ENCODE measurements around the gene GLUD1. TPM values are rescaled to one million over a fixed set of nuclear protein-coding genes. Genes with fewer than 3 reads are reported as not detected.
"Not testable (repeated sequence)": the region's sequence is repeated elsewhere in the genome, so short reads cannot be mapped to it uniquely, and the experiment has no call there.

Gene GLUD1
- total RNA-seq (2022) = 171 and 275 TPM in 2 replicates
- Bru-seq, nascent RNA = percentile 90 among the genes with signal in this experiment
- percentile 93 among the genes with signal in this experiment for BruChase-seq, experiment 1, labeled RNA remaining after a 6-hour chase
- percentile 89 among the genes with signal in this experiment for BruChase-seq, experiment 2, labeled RNA remaining after a 2-hour chase
- long read RNA-seq, transcript GLUD1-201 (13 exons, 3,039 nt) = major isoform, 460 of 515 reads
- long read RNA-seq, partial matches to known transcripts = 20 of 515 reads
- long read RNA-seq, other reads (novel, unspliced or antisense) = 35 of 515 reads

DNA sequence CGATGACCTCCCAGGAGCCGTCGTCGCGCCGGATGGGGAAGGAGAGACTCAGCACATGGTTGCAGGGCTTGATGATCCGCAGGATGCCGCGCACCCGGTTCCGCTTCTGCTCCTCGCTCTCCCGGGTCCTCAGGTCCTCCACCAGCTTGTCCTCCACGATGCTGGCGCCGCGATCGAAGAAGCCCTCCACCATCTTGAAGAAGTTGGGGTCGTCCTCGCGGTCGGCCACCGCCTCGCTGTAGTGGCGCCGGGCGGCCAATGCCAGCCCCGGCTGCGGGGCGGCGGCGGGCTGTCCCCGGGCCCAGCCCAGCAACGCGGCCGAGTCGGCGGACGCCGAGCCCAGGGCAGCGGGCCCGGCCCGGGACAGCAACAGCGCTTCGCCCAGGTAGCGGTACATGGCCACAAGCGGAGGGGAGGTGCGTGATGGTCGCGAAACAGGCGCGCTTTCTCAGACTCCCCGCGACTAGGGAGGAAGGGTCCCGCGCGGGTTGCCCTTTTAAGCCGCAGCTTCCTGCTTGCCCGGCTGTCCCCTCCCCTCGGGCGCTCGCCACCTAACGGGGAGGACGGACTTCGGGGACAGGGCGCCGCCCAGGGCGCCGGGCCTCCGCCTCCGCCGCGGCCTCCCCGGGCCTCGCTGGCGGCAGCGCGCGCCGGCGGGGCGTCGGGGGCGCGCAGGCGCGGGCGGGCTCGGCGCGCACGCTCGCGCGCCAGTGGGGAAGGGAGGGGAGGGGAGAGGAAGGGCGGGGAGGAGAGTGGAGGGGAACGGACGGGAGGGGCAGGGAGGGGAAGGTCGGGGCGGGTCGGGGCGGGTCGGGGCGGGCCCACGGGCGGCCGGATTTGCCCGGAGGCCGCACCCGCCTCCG lies at the start of gene GLUD1, which contains the start of gene SHLD2:
TSS of gene GLUD1 (minus strand) at position 471 of the 863 bp plus-strand sequence. CDS start at position 397, 74 bp downstream.
TSS of gene SHLD2 (plus strand) at position 834 of the 863 bp plus-strand sequence. CDS start 56,149 bp downstream, outside the sequence.
- peak within 1 kb of the TSS; percentile 61 for H3K27ac Mint-ChIP-seq (ENCODE audit: low read depth, unreplicated experiment)
- no peaks in the 10 kb centered on the region for H3K27me3 Mint-ChIP-seq (ENCODE audit: insufficient read depth, unreplicated experiment)
- DNase-seq (ENCODE audit: unreplicated experiment) = peak; percentile 93
- peaks cover 20% of the 10 kb centered on the region for H3K4me1 Mint-ChIP-seq (ENCODE audit: insufficient read depth, unreplicated experiment)
- ChIA-PET POLR2A (interaction anchor here (0.9 to 7.1 kb wide), 10 partner anchors 11 to 339 kb away, joined by 3 to 202 read pairs (median 6); partner anchors contain the start of genes ADIRF and BMPR1A), CTCF (interaction anchor here (1.0 to 3.1 kb wide), 3 partner anchors 11 to 15 kb away, joined by 3 to 21 read pairs (median 3); no protein-coding TSS in a partner anchor)
- H3K9me3 Mint-ChIP-seq (ENCODE audit: unreplicated experiment) = no peaks in the 10 kb centered on the region
- H3K36me3 Mint-ChIP-seq (ENCODE audit: insufficient read depth, unreplicated experiment) = peaks cover 46% of the 10 kb centered on the region
- TF ChIP-seq, protein P1, sequence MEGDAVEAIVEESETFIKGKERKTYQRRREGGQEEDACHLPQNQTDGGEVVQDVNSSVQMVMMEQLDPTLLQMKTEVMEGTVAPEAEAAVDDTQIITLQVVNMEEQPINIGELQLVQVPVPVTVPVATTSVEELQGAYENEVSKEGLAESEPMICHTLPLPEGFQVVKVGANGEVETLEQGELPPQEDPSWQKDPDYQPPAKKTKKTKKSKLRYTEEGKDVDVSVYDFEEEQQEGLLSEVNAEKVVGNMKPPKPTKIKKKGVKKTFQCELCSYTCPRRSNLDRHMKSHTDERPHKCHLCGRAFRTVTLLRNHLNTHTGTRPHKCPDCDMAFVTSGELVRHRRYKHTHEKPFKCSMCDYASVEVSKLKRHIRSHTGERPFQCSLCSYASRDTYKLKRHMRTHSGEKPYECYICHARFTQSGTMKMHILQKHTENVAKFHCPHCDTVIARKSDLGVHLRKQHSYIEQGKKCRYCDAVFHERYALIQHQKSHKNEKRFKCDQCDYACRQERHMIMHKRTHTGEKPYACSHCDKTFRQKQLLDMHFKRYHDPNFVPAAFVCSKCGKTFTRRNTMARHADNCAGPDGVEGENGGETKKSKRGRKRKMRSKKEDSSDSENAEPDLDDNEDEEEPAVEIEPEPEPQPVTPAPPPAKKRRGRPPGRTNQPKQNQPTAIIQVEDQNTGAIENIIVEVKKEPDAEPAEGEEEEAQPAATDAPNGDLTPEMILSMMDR (IDR thresholded peaks at IDR 0.05; ENCODE audit: unreplicated experiment) = no peak
- BruUV-seq (replicated peaks) = no TSS peak
- H3K4me3 Mint-ChIP-seq (ENCODE audit: unreplicated experiment) = peak within 1 kb of the TSS; percentile 74
- intact Hi-C loops (cut with micrococcal nuclease) = no loop called here

DNA sequence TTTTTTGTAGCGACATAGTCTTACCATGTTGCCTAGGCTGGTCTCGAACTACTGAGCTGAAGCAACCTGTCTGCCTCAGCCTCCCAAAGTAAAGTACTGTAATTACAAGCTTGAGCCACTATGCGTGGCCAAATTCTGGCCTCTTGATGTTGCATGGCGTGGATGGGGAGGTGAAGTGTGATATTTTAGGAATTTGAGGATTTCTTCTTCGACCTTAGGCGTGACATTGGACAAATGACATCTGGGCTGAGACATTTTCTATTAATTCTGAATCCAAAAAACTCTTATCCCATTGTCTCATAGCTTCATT lies 48.4 kb upstream of the GLUD1 start:
- POLR2A ChIA-PET = interaction anchor here (0.6 to 2.2 kb wide), 3 partner anchors 8 to 50 kb away, joined by 3 to 8 read pairs (median 6); no protein-coding TSS in a partner anchor
- H3K9me3 Mint-ChIP-seq (ENCODE audit: unreplicated experiment); BruUV-seq (replicated peaks); DNase-seq (ENCODE audit: unreplicated experiment); H3K27me3 Mint-ChIP-seq (ENCODE audit: insufficient read depth, unreplicated experiment); intact Hi-C loops (cut with micrococcal nuclease); CTCF ChIA-PET: not testable (repeated sequence)
- H3K36me3 Mint-ChIP-seq (ENCODE audit: insufficient read depth, unreplicated experiment) = peaks cover 18% of the 10 kb centered on the region
- peak overlapping the region; percentile 83 for H3K27ac Mint-ChIP-seq (ENCODE audit: low read depth, unreplicated experiment)
- H3K4me3 Mint-ChIP-seq (ENCODE audit: unreplicated experiment) = peak overlapping the region; percentile 66
- peaks cover 16% of the 10 kb centered on the region for H3K4me1 Mint-ChIP-seq (ENCODE audit: insufficient read depth, unreplicated experiment)

DNA sequence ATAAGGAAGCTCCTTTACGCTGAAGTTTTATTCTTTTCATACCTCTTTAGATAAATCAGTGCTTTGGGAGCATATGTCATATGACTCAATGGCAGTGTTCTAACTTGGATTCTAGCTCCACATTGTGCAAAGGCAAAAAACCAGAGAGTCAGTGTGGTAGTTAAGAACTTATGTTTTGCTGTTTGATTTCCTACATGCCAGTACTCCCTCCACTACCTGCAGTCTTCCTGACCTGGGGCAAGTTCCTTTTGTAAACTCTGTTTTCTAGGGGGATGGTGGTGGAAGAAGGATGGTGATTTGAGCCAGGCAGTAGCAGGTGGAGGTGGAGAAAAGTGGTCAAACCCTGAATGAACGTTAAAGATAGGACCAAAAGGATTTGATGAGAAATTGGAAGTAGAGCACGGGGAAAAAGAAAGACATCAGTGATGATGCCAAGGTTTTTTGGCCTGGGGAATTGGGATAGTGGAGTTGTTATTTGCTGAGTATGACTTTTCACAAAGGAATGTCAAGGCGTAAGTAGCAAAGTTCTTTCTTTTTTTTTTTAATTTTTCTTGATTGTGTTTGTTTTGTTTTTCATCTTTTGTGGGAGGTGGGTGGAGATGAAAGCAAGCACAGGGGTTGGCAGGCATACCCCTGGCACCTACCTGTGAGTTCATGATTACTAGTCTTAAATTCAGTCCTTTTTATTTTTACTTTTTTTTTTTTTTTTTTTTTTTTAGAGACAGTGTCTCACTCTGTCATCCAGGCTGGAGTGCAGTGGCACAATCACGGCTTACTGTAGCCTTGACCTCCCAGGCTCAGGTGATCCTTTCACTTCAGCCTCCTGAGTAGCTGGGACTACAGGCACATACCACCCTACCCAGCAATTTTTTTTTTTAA lies 47.8 kb upstream of the GLUD1 start:
- H3K27ac Mint-ChIP-seq (ENCODE audit: low read depth, unreplicated experiment) = peak overlapping the region; percentile 83

DNA sequence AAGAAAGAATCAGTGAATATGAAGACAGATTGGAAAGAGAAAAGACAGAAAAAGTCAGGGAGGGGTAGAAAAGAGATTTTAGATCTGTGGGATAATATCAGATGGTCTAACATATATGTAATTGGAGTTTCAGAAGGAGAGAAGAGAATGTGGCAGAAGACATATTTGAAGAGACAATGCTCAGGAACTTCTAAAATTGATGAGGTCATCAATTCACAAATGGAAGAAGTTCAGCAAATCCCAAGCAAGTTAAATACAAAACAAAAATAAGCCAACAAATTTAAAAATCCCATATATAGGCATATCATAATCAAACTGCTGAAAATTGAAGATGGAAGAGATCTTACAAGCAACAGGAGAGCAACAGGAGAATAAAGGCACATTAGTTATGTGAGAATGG lies 42.8 kb upstream of the GLUD1 start:
- H3K36me3 Mint-ChIP-seq (ENCODE audit: insufficient read depth, unreplicated experiment) = peaks cover 52% of the 10 kb centered on the region
- BruUV-seq (replicated peaks); CTCF ChIA-PET; H3K27ac Mint-ChIP-seq (ENCODE audit: low read depth, unreplicated experiment); DNase-seq (ENCODE audit: unreplicated experiment); H3K4me3 Mint-ChIP-seq (ENCODE audit: unreplicated experiment); POLR2A ChIA-PET; H3K27me3 Mint-ChIP-seq (ENCODE audit: insufficient read depth, unreplicated experiment); intact Hi-C loops (cut with micrococcal nuclease): not testable (repeated sequence)
- peaks cover 12% of the 10 kb centered on the region for H3K9me3 Mint-ChIP-seq (ENCODE audit: unreplicated experiment)
- H3K4me1 Mint-ChIP-seq (ENCODE audit: insufficient read depth, unreplicated experiment) = peaks cover 11% of the 10 kb centered on the region

More for the DNA sequence above, 47.8 kb upstream of the GLUD1 start:
- POLR2A ChIA-PET = interaction anchor here (1.1 to 2.2 kb wide), 3 partner anchors 8 to 60 kb away, joined by 3 to 8 read pairs (median 6); no protein-coding TSS in a partner anchor
- CTCF ChIA-PET; H3K9me3 Mint-ChIP-seq (ENCODE audit: unreplicated experiment); BruUV-seq (replicated peaks); intact Hi-C loops (cut with micrococcal nuclease); H3K27me3 Mint-ChIP-seq (ENCODE audit: insufficient read depth, unreplicated experiment): not testable (repeated sequence)
- peak; percentile 62 for DNase-seq (ENCODE audit: unreplicated experiment)
- Mint-ChIP-seq H3K4me3 (ENCODE audit: unreplicated experiment) (peak overlapping the region; percentile 66), H3K36me3 (ENCODE audit: insufficient read depth, unreplicated experiment) (peaks cover 24% of the 10 kb centered on the region), H3K4me1 (ENCODE audit: insufficient read depth, unreplicated experiment) (peaks cover 16% of the 10 kb centered on the region)

DNA sequence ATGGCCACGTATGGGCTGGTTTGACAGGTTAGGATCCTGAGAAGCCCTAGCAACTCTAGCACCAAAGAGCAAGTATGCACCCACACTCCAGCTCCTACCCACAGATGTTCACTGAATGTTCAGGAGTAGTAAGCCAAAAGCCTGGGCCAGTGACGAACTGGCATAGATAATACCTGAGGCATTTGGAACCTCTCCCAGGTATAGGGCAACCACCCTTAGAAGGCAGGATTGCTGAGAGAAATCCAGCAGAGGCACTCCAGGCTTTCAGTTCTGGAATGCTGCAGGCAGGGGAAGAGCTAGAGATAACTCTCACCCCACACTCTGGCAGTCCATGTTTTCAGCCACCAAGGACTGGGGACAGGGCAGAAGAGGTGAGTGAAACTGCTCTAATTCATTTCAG lies 39.8 kb upstream of the GLUD1 start:
- Mint-ChIP-seq H3K4me3 (ENCODE audit: unreplicated experiment) (peak overlapping the region; percentile 31), H3K9me3 (ENCODE audit: unreplicated experiment) (peaks cover 12% of the 10 kb centered on the region), H3K36me3 (ENCODE audit: insufficient read depth, unreplicated experiment) (peaks cover 62% of the 10 kb centered on the region), H3K27ac (ENCODE audit: low read depth, unreplicated experiment) (peak overlapping the region; percentile 59)
- CTCF ChIA-PET; H3K4me1 Mint-ChIP-seq (ENCODE audit: insufficient read depth, unreplicated experiment); BruUV-seq (replicated peaks); intact Hi-C loops (cut with micrococcal nuclease); H3K27me3 Mint-ChIP-seq (ENCODE audit: insufficient read depth, unreplicated experiment): not testable (repeated sequence)
- peak; percentile 25 for DNase-seq (ENCODE audit: unreplicated experiment)
- POLR2A ChIA-PET = interaction anchor here (0.9 kb wide), 3 partner anchors 9 to 45 kb away, joined by 3 to 6 read pairs (median 3); no protein-coding TSS in a partner anchor

DNA sequence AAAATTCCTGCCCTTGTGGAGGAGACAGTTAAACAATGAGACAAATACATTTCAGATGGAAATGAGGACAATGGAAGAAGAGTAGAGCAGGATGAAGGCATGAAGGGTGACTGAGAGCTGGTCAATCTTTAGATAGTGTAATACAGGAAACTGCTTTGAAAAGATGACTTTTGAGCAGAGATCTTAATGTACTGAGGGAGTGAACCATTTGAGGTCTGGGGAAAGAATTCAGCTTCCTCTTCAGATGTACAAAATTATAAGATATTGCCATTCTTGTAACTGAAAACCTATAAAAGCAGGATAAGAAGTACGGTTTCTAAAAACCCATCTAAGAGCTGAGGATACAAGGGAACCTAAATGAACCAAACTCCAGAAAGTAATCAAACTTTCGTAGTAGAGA lies 39.3 kb upstream of the GLUD1 start:
- H3K4me3 Mint-ChIP-seq (ENCODE audit: unreplicated experiment); BruUV-seq (replicated peaks); intact Hi-C loops (cut with micrococcal nuclease); POLR2A ChIA-PET; DNase-seq (ENCODE audit: unreplicated experiment); CTCF ChIA-PET; H3K27me3 Mint-ChIP-seq (ENCODE audit: insufficient read depth, unreplicated experiment); H3K4me1 Mint-ChIP-seq (ENCODE audit: insufficient read depth, unreplicated experiment): not testable (repeated sequence)
- peak overlapping the region; percentile 59 for H3K27ac Mint-ChIP-seq (ENCODE audit: low read depth, unreplicated experiment)
- H3K9me3 Mint-ChIP-seq (ENCODE audit: unreplicated experiment) = peaks cover 12% of the 10 kb centered on the region
- peaks cover 65% of the 10 kb centered on the region for H3K36me3 Mint-ChIP-seq (ENCODE audit: insufficient read depth, unreplicated experiment)

DNA sequence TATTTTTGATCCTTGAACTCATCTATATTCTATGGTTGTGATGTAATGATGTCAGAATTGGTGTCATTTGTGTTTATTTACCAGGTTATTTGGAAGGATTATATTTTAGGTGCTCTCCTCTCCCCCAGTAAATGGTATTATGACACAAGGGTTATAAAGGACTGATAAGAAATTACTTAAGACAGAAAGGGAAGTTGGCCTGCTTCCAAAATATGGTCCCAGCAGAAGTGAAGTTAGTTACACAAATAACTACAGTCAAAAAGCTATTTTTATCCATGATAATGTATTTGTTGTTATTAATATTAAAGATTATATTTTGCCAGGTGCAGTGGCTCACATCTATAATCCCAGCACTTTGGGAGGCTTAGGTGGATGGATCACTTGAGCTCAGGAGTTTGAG lies 37.5 kb upstream of the GLUD1 start:
- H3K4me1 Mint-ChIP-seq (ENCODE audit: insufficient read depth, unreplicated experiment); H3K27me3 Mint-ChIP-seq (ENCODE audit: insufficient read depth, unreplicated experiment); H3K4me3 Mint-ChIP-seq (ENCODE audit: unreplicated experiment); intact Hi-C loops (cut with micrococcal nuclease); DNase-seq (ENCODE audit: unreplicated experiment); H3K9me3 Mint-ChIP-seq (ENCODE audit: unreplicated experiment); CTCF ChIA-PET; BruUV-seq (replicated peaks); POLR2A ChIA-PET; H3K27ac Mint-ChIP-seq (ENCODE audit: low read depth, unreplicated experiment): not testable (repeated sequence)
- peaks cover 60% of the 10 kb centered on the region for H3K36me3 Mint-ChIP-seq (ENCODE audit: insufficient read depth, unreplicated experiment)
